Tibial nerve (tissue), 4 donors: ENCODE data around the gene OR5W2. TPM values are rescaled to one million over a fixed set of nuclear protein-coding genes. Genes with fewer than 3 reads are reported as not detected.
"Not testable (repeated sequence)": the region's sequence is repeated elsewhere in the genome, so short reads cannot be mapped to it uniquely, and the experiment has no call there.

ENCODE experiments used
- DNase-seq, 2 donors: peaks; one replicate each; pipeline ENCODE4 v3.0.0-alpha.2; 2019; ENCODE audit warnings: low spot score in 2 of 2
- H3K27ac ChIP-seq, 4 donors: fragments of 200-600 bp; sonication (generic) in 3 of 4; one replicate each; pipeline ENCODE4 v1.5.1; 2017 to 2019; ENCODE audit warnings: mild to moderate bottlenecking in 1 of 4
- H3K27me3 ChIP-seq, 2 donors: fragments of 200-600 bp; sonication (generic) in 1 of 2; one replicate each; pipeline versions ENCODE4 v1.5.1 to v1.6.0; 2017 to 2019
- H3K36me3 ChIP-seq, 3 donors: fragments of 200-600 bp; sonication (generic); one replicate each; pipeline ENCODE4 v1.5.1; 2018 to 2019
- H3K4me1 ChIP-seq, 4 donors: fragments of 200-600 bp; sonication (generic) in 3 of 4; one replicate each; pipeline ENCODE4 v1.5.1; 2017 to 2019
- H3K4me3 ChIP-seq, 4 donors: fragments of 200-600 bp; sonication (generic) in 3 of 4; one replicate each; pipeline ENCODE4 v1.5.1; 2017 to 2019; ENCODE audit warnings: mild to moderate bottlenecking in 1 of 4, moderate library complexity in 1 of 4
- H3K9me3 ChIP-seq, 4 donors: fragments of 200-600 bp; sonication (generic) in 3 of 4; one replicate each; pipeline ENCODE4 v1.5.1; 2017 to 2019
- EP300 ChIP-seq, 2 donors: sonication (generic); formaldehyde crosslinking; IDR thresholded peaks; one replicate each; pipeline ENCODE4 v1.6.1; 2017; ENCODE audit warnings: antibody characterized with exemption in 2 of 2, mild to moderate bottlenecking in 1 of 2
- POLR2A ChIP-seq, 2 donors: fragments of 450-650 bp; IDR thresholded peaks; one replicate each; pipeline ENCODE4 v1.6.1; 2017; ENCODE audit warnings: antibody characterized with exemption in 2 of 2, mild to moderate bottlenecking in 2 of 2, moderate library complexity in 2 of 2
- WGBS, 2 donors: methylation state at CpG; one replicate each; pipeline ENCODE4 v1.1.5; 2018; 5-methylcytosine and 5-hydroxymethylcytosine counted together
- total RNA-seq, 4 donors: library from RNA; depleted of rRNA; stranded (reverse); fragments of >200 nt; gene quantifications; one replicate each; pipeline ENCODE4 v1.1.0, GENCODE V29; 2016
- TF ChIP-seq, protein P1 (sequence below), 5 experiments: fragments of 200-600 bp in 3 of 5; fragments of 450-650 bp in 2 of 5; sonication (generic) in 3 of 5; IDR thresholded peaks; one replicate each; pipeline ENCODE4 v1.5.1; 2016 to 2019; ENCODE audit warnings: antibody characterized with exemption in 5 of 5, mild to moderate bottlenecking in 3 of 5, moderate library complexity in 2 of 5

The OR5W2 gene
- total RNA-seq, 4 donors from 2014 or later = not detected

- H3K36me3 ChIP-seq = no peaks in the 10 kb centered on the region
- 71 to 87% methylated on average over 3 to 4 of the region's 5 CpGs for WGBS, 2 donors
- H3K4me1 ChIP-seq = no peaks in the 10 kb centered on the region
- no peaks in the 10 kb centered on the region for H3K27me3 ChIP-seq
- TF ChIP-seq, protein P1, sequence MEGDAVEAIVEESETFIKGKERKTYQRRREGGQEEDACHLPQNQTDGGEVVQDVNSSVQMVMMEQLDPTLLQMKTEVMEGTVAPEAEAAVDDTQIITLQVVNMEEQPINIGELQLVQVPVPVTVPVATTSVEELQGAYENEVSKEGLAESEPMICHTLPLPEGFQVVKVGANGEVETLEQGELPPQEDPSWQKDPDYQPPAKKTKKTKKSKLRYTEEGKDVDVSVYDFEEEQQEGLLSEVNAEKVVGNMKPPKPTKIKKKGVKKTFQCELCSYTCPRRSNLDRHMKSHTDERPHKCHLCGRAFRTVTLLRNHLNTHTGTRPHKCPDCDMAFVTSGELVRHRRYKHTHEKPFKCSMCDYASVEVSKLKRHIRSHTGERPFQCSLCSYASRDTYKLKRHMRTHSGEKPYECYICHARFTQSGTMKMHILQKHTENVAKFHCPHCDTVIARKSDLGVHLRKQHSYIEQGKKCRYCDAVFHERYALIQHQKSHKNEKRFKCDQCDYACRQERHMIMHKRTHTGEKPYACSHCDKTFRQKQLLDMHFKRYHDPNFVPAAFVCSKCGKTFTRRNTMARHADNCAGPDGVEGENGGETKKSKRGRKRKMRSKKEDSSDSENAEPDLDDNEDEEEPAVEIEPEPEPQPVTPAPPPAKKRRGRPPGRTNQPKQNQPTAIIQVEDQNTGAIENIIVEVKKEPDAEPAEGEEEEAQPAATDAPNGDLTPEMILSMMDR (IDR thresholded peaks at IDR 0.05) = no peak
- TF ChIP-seq EP300 (IDR thresholded peaks at IDR 0.05) (no peak), POLR2A (IDR thresholded peaks at IDR 0.05) (no peak)
- no peak overlapping the region for H3K4me3 ChIP-seq
- no peak overlapping the region for H3K27ac ChIP-seq
- no peak for DNase-seq
- H3K9me3 ChIP-seq = no peaks in the 10 kb centered on the region
These were observed 6.2 kb upstream of the OR5W2 start for GRCh38 chr11:55920537-55920936.

DNA sequence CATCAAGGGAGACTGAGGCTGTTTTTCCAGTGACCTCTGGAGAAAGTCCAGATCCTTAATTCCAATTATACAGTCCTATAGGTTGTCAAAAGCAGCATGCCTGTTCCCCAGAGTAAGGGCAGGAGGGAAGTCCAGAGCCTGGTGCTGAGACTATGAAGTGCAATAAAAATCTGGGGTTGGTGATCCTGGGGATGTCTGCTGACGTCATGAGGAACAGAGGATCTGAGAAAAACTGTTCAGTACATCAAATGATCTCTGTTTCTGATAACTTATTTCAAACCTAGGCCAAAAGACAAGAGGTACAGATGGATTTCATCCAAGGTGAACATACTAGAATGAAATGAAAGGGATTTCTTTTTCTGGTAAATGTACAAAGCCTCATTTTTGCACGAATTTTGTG is 12.1 kb downstream of the OR5W2 start:
- Histone ChIP-seq H3K36me3 (no peaks in the 10 kb centered on the region), H3K27ac (no peak overlapping the region), H3K4me1 (no peaks in the 10 kb centered on the region), H3K27me3 (no peaks in the 10 kb centered on the region), H3K9me3 (no peaks in the 10 kb centered on the region), H3K4me3 (no peak overlapping the region)
- 26 to 31% methylated on average over 2 of the region's 2 CpGs for WGBS, 2 donors
- TF ChIP-seq EP300 (IDR thresholded peaks at IDR 0.05) = no peak
- TF ChIP-seq, protein P1 (IDR thresholded peaks at IDR 0.05) = no peak
- TF ChIP-seq POLR2A (IDR thresholded peaks at IDR 0.05) = no peak
- DNase-seq = no peak

DNA sequence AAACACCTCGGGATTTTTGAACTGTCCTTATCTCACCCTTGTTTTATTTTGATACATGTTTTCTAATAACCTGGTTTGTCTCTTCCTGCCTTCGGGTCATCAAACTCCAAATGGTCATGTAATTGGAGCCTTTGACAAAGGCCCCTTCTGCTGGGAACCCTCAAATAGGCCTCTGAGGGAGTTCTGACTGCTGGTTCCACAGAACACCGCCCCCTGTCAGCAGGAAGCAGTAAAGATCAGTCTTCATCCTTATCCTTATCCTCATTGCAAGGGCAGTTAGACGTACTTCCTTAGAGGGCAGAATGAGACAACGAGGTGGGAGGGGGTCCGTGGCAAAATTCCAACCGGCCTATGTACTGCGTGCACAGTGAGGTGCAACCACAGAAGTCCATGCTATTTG is 19.2 kb downstream of the OR5W2 start:
- H3K9me3 ChIP-seq = no peaks in the 10 kb centered on the region
- WGBS, 2 donors = 60 to 66% methylated on average over 8 of the region's 8 CpGs
- no peaks in the 10 kb centered on the region for H3K36me3 ChIP-seq
- H3K4me3 ChIP-seq = no peak overlapping the region
- no peaks in the 10 kb centered on the region for H3K4me1 ChIP-seq
- H3K27ac ChIP-seq = no peak overlapping the region
- no peak for DNase-seq
- TF ChIP-seq EP300 (IDR thresholded peaks at IDR 0.05) (no peak), POLR2A (IDR thresholded peaks at IDR 0.05) (no peak)
- TF ChIP-seq, protein P1 (IDR thresholded peaks at IDR 0.05) = no peak
- H3K27me3 ChIP-seq = no peaks in the 10 kb centered on the region

DNA sequence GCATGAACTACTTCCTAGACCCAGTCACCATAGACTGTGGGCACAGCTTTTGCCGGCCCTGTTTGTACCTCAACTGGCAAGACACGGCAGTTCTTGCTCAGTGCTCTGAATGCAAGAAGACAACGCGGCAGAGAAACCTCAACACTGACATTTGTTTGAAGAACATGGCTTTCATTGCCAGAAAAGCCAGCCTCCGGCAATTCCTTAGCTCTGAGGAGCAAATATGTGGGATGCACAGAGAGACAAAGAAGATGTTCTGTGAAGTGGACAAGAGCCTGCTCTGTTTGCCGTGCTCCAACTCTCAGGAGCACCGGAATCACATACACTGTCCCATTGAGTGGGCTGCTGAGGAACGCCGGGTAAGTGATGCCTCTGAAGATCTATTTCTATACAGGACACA is 28.9 kb downstream of the OR5W2 start:
- H3K4me1 ChIP-seq, H3K27ac ChIP-seq, DNase-seq, H3K4me3 ChIP-seq, H3K9me3 ChIP-seq, H3K36me3 ChIP-seq, H3K27me3 ChIP-seq: not testable (repeated sequence)
- WGBS, 2 donors = 77 to 81% methylated on average over 9 of the region's 9 CpGs

GRCh38 chr11:55884995-55885394 is 29.4 kb downstream of the OR5W2 start:
- H3K27ac ChIP-seq, H3K9me3 ChIP-seq, H3K4me3 ChIP-seq, H3K36me3 ChIP-seq, H3K27me3 ChIP-seq, H3K4me1 ChIP-seq, DNase-seq: not testable (repeated sequence)
- 81 to 87% methylated on average over 4 of the region's 4 CpGs for WGBS, 2 donors

DNA sequence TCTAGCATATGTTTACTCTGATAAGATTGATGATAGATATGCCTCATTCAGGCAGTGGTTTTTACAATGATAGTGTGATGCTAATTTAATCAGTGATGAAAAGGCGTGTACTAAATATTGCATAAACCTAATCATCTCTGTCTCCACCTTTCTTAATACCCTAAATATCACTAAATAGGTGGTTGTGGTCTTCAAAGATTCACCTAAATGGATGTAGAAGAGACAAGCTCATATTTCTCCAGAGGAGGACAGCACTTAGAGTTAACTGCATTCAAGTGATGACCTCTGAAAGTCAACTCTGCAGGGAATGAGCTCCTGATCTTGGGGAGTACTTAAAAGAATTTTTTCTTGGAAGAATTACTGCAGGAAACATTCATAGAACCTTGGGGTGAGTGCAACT is 31.4 kb downstream of the OR5W2 start, which contains the start of gene TRIM51:
Gene TRIM51 (plus strand): TSS at position 301 of the 400 bp plus-strand sequence. CDS start 2,132 bp downstream, outside the sequence.
- H3K9me3 ChIP-seq, DNase-seq, H3K4me3 ChIP-seq, H3K27ac ChIP-seq, H3K36me3 ChIP-seq, H3K27me3 ChIP-seq, H3K4me1 ChIP-seq: not testable (repeated sequence)
- WGBS, 2 donors = 75 to 82% methylated on average over 1 of the region's 1 CpG

GRCh38 chr11:55873146-55873545 is 41.2 kb downstream of the OR5W2 start:
- H3K4me1 ChIP-seq, H3K4me3 ChIP-seq, H3K27ac ChIP-seq, DNase-seq, H3K36me3 ChIP-seq, H3K27me3 ChIP-seq: not testable (repeated sequence)
- H3K9me3 ChIP-seq = peaks cover 0 to 15% (median 0%) of the 10 kb centered on the region in 4 donors
- 34 to 64% methylated on average over 19 to 24 of the region's 34 CpGs for WGBS, 2 donors

DNA sequence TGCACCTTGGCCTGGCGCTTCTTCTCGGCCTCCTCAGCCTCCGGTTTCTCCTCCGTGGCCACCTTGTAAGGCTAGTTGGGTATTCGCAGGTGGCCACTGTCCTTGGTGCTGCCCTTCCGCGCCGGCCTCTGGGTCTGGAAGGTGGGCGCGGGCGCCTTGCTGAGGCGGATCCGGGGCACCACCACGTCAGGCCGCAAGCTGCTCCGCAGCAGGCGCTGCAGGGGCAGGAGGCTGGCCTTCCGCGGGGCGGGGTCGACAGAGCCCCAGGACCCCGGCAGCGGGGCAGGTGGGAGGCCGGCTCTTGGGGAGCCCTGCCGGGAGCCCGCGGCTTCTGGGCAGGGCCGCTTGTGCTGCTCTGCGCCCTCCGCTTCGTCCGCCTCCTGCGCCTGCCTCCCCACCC is 41.7 kb downstream of the OR5W2 start:
- WGBS, 2 donors = 11 to 67% methylated on average over 13 to 18 of the region's 33 CpGs
- not testable (repeated sequence) for H3K27ac ChIP-seq, H3K4me3 ChIP-seq, DNase-seq, H3K4me1 ChIP-seq, H3K27me3 ChIP-seq, H3K36me3 ChIP-seq
- peaks cover 0 to 15% (median 0%) of the 10 kb centered on the region in 4 donors for H3K9me3 ChIP-seq

DNA sequence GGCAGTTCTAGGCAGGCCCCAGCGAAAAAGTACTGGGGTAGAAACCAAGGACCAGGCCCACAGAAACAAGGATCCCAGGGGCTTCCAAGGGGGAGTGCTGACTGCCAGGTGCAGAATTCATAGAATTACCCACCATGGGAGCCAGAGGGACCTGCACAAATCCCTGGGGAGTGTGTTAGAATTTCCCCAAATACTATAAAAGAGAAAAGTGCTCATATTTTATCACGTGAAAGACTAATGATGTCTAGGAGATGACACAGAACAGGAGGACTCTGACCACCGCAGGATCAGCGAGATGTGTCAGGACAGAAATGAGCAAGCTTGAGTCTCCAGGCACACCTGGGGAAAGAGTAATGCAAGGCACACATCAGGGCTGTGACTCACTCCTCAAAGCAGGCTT is 47.0 kb downstream of the OR5W2 start:
- H3K4me3 ChIP-seq, H3K27me3 ChIP-seq, H3K9me3 ChIP-seq, DNase-seq, H3K27ac ChIP-seq, H3K4me1 ChIP-seq, H3K36me3 ChIP-seq: not testable (repeated sequence)
- WGBS, 2 donors = 88 to 94% methylated on average over 4 of the region's 4 CpGs
